Loucy (cell line): ENCODE results near the gene ACTN1.

Experiments used
- H2AFZ ChIP-seq: fragments of 200-600 bp; sonication (generic); 2 replicates; pipeline ENCODE4 v1.6.0; 2016; ENCODE audit warnings: antibody characterized with exemption, mild to moderate bottlenecking, low read length, moderate library complexity
- H3F3A ChIP-seq: fragments of 200-600 bp; 2 replicates; pipeline ENCODE4 v1.6.0; 2016; ENCODE audit warnings: antibody characterized with exemption, low read depth, mild to moderate bottlenecking
- H3K27me3 ChIP-seq: fragments of 200-600 bp; sonication (generic); 2 replicates; pipeline ENCODE4 v1.6.1; 2014; ENCODE audit warnings: low read length, mild to moderate bottlenecking; ENCODE audit not compliant: insufficient read depth, poor library complexity, severe bottlenecking
- H3K36me3 ChIP-seq: fragments of 200-600 bp; sonication (generic); 2 replicates; pipeline ENCODE4 v1.6.1; 2016; ENCODE audit warnings: low read length; ENCODE audit not compliant: insufficient read depth
- H3K4me1 ChIP-seq: fragments of 200-600 bp; sonication (generic); 2 replicates; pipeline ENCODE4 v1.5.1; 2014; ENCODE audit warnings: low read length, mild to moderate bottlenecking; ENCODE audit not compliant: insufficient read depth, poor library complexity, severe bottlenecking
- H3K4me2 ChIP-seq: fragments of 200-600 bp; sonication (generic); 2 replicates; pipeline ENCODE4 v1.6.0; 2014; ENCODE audit warnings: antibody characterized with exemption, low read length, low read depth, mild to moderate bottlenecking; ENCODE audit not compliant: poor library complexity, severe bottlenecking
- H3K4me3 ChIP-seq: fragments of 200-600 bp; sonication (generic); 2 replicates; pipeline ENCODE4 v1.5.1; 2014; ENCODE audit warnings: low read length, mild to moderate bottlenecking, mixed read lengths; ENCODE audit not compliant: poor library complexity, severe bottlenecking
- H3K79me2 ChIP-seq: fragments of 200-600 bp; sonication (generic); 2 replicates; pipeline ENCODE4 v1.6.1; 2014; ENCODE audit warnings: low read length; ENCODE audit not compliant: insufficient read depth
- H3K9ac ChIP-seq: fragments of 200-600 bp; sonication (generic); 2 replicates; pipeline ENCODE4 v1.6.0; 2014; ENCODE audit warnings: mild to moderate bottlenecking, low read depth, low read length, moderate library complexity; ENCODE audit not compliant: poor library complexity, severe bottlenecking
- H3K9me2 ChIP-seq: fragments of 200-600 bp; sonication (generic); replicated peaks from 2 replicates; pipeline ENCODE4 v1.6.1; 2016; ENCODE audit warnings: low read depth, low read length, mixed read lengths
- H3K9me3 ChIP-seq: fragments of 200-600 bp; sonication (generic); 2 replicates; pipeline ENCODE4 v1.6.1; 2014; ENCODE audit warnings: mild to moderate bottlenecking, antibody characterized with exemption, low read length, low read depth; ENCODE audit not compliant: insufficient read depth
- H4K20me1 ChIP-seq: fragments of 200-600 bp; sonication (generic); 2 replicates; pipeline ENCODE4 v1.6.0; 2014; ENCODE audit warnings: antibody characterized with exemption, low read length, mild to moderate bottlenecking; ENCODE audit not compliant: insufficient read depth, poor library complexity, severe bottlenecking
- CTCF ChIP-seq: fragments of 200-600 bp; sonication (generic); conservative IDR thresholded peaks from 2 replicates; pipeline ENCODE4 v1.5.1; 2014; ENCODE audit warnings: mild to moderate bottlenecking, antibody characterized with exemption, low read length
- EZH2phosphoT487 ChIP-seq: fragments of 200-600 bp; IDR thresholded peaks from 2 replicates; pipeline ENCODE4 v1.6.1; 2018; ENCODE audit warnings: antibody characterized with exemption, mild to moderate bottlenecking, moderate library complexity, borderline replicate concordance

ACTN1 gene

GRCh38 chr14:68932231-68932630 is 46.9 kb downstream of the ACTN1 start:
- TF ChIP-seq EZH2phosphoT487 (no peak), CTCF (no peak)
- Histone ChIP-seq H3K79me2 (peaks cover 93% of the 10 kb centered on the region), H3K9me2 (no peaks in the 10 kb centered on the region), H3K9ac (no peak overlapping the region), H3K4me2 (no peak overlapping the region), H2AFZ (no peak overlapping the region), H3K36me3 (peaks cover 16% of the 10 kb centered on the region; the same call in 1 of the 2 replicates), H3K4me1 (no peaks in the 10 kb centered on the region), H3K9me3 (no peaks in the 10 kb centered on the region), H4K20me1 (peaks cover 39% of the 10 kb centered on the region), H3F3A (no peaks in the 10 kb centered on the region), H3K27me3 (no peaks in the 10 kb centered on the region), H3K4me3 (no peak overlapping the region)

GRCh38 chr14:68931474-68932051 is 47.5 kb downstream of the ACTN1 start:
- peaks cover 93% of the 10 kb centered on the region for H3K79me2 ChIP-seq
- no peak overlapping the region for H3K4me3 ChIP-seq
- H3K4me1 ChIP-seq = no peaks in the 10 kb centered on the region
- peaks cover 20% of the 10 kb centered on the region; the same call in 1 of the 2 replicates for H3K36me3 ChIP-seq
- H4K20me1 ChIP-seq = peaks cover 37% of the 10 kb centered on the region
- no peaks in the 10 kb centered on the region for H3F3A ChIP-seq
- TF ChIP-seq EZH2phosphoT487 (no peak), CTCF (no peak)
- H3K27me3 ChIP-seq = no peaks in the 10 kb centered on the region
- no peak overlapping the region for H3K9ac ChIP-seq
- H2AFZ ChIP-seq = no peak overlapping the region
- H3K4me2 ChIP-seq = no peak overlapping the region
- H3K9me3 ChIP-seq = no peaks in the 10 kb centered on the region; the same call in 1 of the 2 replicates
- no peaks in the 10 kb centered on the region for H3K9me2 ChIP-seq

- Histone ChIP-seq H3K9ac (no peak overlapping the region), H3K79me2 (peaks cover 93% of the 10 kb centered on the region), H3K4me3 (no peak overlapping the region), H2AFZ (no peak overlapping the region), H3F3A (no peaks in the 10 kb centered on the region), H3K27me3 (no peaks in the 10 kb centered on the region), H3K4me1 (no peaks in the 10 kb centered on the region), H4K20me1 (peaks cover 32% of the 10 kb centered on the region), H3K9me2 (no peaks in the 10 kb centered on the region), H3K4me2 (no peak overlapping the region), H3K36me3 (peaks cover 20% of the 10 kb centered on the region; the same call in 1 of the 2 replicates), H3K9me3 (peaks cover 5% of the 10 kb centered on the region; the same call in 1 of the 2 replicates)
- no peak for TF ChIP-seq EZH2phosphoT487
- no peak for TF ChIP-seq CTCF
Observed at GRCh38 chr14:68931063-68931462, 48.0 kb downstream of the ACTN1 start.
